Right atrium auricular region (tissue), 2 donors: ENCODE data around the gene SEMA7A. TPM values are rescaled to one million over a fixed set of nuclear protein-coding genes. Genes with fewer than 3 reads are reported as not detected.

ENCODE experiments used
- DNase-seq: peaks from one replicate; pipeline ENCODE4 v3.0.0-alpha.2; 2019; ENCODE audit warnings: low spot score
- H3K27ac ChIP-seq, 2 donors: fragments of 200-600 bp; sonication (generic); 1 replicate in 1 of 2; 2 replicates in 1 of 2; pipeline ENCODE4 v1.5.1; 2016 to 2019
- H3K27me3 ChIP-seq, 2 donors: fragments of 200-600 bp; sonication (generic); one replicate each; pipeline versions ENCODE4 v1.5.1 to v1.6.0; 2017 to 2019
- H3K36me3 ChIP-seq: fragments of 200-600 bp; sonication (generic); one replicate; pipeline ENCODE4 v1.5.1; 2016
- H3K4me1 ChIP-seq, 2 donors: fragments of 200-600 bp; sonication (generic); one replicate each; pipeline versions ENCODE4 v1.5.1 to v1.6.0; 2017 to 2019
- H3K4me3 ChIP-seq, 2 donors: fragments of 200-600 bp; sonication (generic); 1 replicate in 1 of 2; 2 replicates in 1 of 2; pipeline ENCODE4 v1.5.1; 2017 to 2019; ENCODE audit warnings: mild to moderate bottlenecking in 1 of 2, moderate library complexity in 1 of 2
- H3K9me3 ChIP-seq, 2 donors: fragments of 200-600 bp; sonication (generic); one replicate each; pipeline ENCODE4 v1.5.1; 2019
- CTCF ChIP-seq, 2 donors: fragments of 200-600 bp; sonication (generic); IDR thresholded peaks; one replicate each; pipeline ENCODE4 v1.5.1; 2019; ENCODE audit warnings: antibody characterized with exemption in 2 of 2
- total RNA-seq, 2 donors: library from RNA; depleted of rRNA; stranded (reverse); fragments of >200 nt; gene quantifications; one replicate each; pipeline ENCODE4 v1.1.0, GENCODE V29; 2016

Gene SEMA7A
- total RNA-seq, 2 donors from 2014 or later = 1.0 to 2.9 TPM

DNA sequence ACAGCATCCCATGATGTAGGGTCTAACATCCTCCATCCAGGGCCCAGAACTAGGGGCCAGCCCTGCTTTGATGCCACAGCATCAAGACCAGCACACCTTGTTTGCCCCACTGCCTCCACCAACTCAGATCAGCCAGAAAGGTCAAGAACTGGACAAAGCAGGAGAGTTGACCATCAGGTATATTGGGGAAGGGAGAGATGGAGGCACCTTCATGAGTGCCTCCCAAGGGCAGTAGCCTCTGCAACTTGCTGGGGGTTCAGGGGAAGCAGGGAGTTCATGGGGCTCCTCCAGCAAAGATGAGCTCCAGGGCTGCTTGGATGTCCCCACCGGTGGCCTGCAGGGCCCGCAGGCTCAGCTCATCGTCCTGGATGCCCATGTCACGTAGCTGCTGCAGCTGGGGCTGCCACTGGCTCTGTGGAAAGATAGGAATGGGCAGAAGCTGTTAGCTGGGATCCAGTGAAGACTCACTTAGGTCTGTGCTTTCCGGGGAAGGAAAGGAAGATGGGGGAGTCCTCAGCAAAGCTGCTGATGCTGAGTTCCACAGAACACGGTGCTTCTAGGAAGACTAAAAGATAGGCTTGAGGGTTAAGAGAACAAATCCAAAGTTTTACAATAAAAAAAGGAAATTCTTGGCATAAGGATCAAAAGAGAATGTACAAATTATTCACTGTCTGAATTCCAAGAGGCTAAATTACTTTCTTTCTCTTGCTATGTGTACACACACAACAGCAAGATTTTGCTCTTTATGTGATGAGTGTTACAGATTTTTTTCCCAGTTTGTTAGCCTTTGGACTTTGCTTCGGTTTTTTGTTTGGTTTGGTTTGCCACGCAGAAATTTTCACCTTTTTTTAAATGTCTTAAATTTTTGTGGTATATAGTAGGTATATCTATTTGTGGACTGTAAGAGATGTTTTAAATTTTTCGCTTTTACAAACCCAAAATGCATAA lies 12.3 kb upstream of the SEMA7A start:
- TF ChIP-seq CTCF (IDR thresholded peaks at IDR 0.05) = no peak
- Histone ChIP-seq H3K36me3 (peaks cover 55% of the 10 kb centered on the region), H3K4me3 (no peak overlapping the region), H3K4me1 (no peaks in the 10 kb centered on the region), H3K27ac (no peak overlapping the region), H3K9me3 (no peaks in the 10 kb centered on the region), H3K27me3 (no peaks in the 10 kb centered on the region)
- no peak for DNase-seq

DNA sequence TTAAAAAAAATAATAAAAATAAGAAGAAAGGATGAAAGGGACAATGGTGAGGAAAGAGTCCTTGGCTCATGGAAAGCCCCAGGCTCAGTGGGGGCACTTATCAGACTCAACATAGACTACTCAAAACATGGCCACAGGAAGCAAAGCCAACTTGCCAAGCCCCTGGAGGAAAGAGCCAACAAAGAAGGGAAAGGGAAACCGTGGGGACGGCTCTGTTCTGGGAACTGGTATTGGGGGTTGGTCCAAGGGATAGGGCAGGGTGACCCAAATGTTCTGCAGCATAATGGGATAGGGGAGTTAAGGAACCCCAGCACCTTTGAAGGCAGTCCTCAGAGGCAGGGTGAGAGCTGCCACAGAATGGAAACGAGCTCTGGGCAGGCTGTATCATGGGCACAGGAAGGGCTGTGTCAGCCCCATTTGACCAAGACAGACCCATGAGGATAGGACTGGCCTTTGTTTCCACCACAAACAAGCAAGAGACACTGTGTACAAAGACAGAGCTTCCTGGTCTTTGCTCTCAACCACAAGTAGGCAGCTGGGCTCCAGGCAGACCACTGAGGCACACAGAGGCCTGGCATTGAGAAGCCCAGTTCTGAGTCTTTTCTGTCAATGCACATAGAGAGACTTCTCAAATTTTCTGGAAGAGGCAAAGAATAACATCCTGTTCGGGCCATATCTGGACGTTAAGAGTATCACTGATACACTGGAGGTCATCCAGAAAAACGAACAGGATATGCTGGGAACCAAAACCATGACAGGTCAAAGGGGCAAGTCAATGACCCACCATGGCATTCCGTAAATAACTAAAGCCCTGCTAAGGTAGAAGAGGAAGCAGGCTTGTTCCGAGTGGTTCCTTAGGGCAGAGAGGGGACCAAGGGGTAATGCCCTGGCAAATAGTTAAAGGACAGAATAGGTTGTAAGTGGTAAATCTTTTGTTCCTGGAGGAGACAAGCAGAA lies 10.6 kb upstream of the SEMA7A start:
- H3K36me3 ChIP-seq = peaks cover 38% of the 10 kb centered on the region

GRCh38 chr15:74443100-74443909 lies 9.5 kb upstream of the SEMA7A start:
- Histone ChIP-seq H3K4me3 (no peak overlapping the region), H3K27me3 (no peaks in the 10 kb centered on the region), H3K36me3 (peaks cover 28% of the 10 kb centered on the region), H3K9me3 (no peaks in the 10 kb centered on the region), H3K27ac (no peak overlapping the region), H3K4me1 (no peaks in the 10 kb centered on the region)
- TF ChIP-seq CTCF (IDR thresholded peaks at IDR 0.05) = no peak
- DNase-seq = no peak

More for the DNA sequence above, 10.6 kb upstream of the SEMA7A start:
- no peak for TF ChIP-seq CTCF (IDR thresholded peaks at IDR 0.05)
- Histone ChIP-seq H3K27me3 (no peaks in the 10 kb centered on the region), H3K4me3 (no peak overlapping the region), H3K9me3 (no peaks in the 10 kb centered on the region), H3K27ac (no peak overlapping the region), H3K4me1 (no peaks in the 10 kb centered on the region)
- DNase-seq = no peak

- Histone ChIP-seq H3K36me3 (peaks cover 21% of the 10 kb centered on the region), H3K27me3 (no peaks in the 10 kb centered on the region), H3K9me3 (no peaks in the 10 kb centered on the region), H3K27ac (no peak overlapping the region), H3K4me1 (no peaks in the 10 kb centered on the region), H3K4me3 (no peak overlapping the region)
- TF ChIP-seq CTCF (IDR thresholded peaks at IDR 0.05) = no peak
- DNase-seq = no peak
Observed at GRCh38 chr15:74442604-74443003, 8.8 kb upstream of the SEMA7A start.

DNA sequence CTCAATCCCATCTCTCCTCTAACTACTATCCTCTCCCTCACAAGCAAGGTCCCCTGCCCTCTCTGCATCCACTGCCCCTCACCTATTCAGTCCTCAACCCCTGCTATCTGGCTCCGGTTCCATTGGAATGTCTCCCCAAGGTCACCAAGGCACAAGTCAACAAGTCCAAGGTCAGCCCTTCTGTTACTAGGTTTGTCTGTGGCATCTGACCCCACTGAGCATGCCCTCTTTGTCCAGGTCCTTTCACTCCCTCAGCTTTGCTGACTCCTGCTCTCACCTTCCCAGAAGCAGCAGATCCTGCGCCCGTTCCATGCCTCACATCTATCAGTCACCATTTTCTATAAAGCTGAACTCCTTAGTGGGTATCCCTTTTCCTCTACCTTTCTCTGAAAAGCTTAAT lies 8.3 kb upstream of the SEMA7A start:
- H3K36me3 ChIP-seq = peaks cover 15% of the 10 kb centered on the region
- no peak for DNase-seq
- H3K4me1 ChIP-seq = no peaks in the 10 kb centered on the region
- no peaks in the 10 kb centered on the region for H3K9me3 ChIP-seq
- no peak overlapping the region for H3K4me3 ChIP-seq
- TF ChIP-seq CTCF (IDR thresholded peaks at IDR 0.05) = no peak
- H3K27ac ChIP-seq = no peak overlapping the region
- H3K27me3 ChIP-seq = no peaks in the 10 kb centered on the region
